ENCODE data around the gene ABHD1. TPM values are rescaled to one million over a fixed set of nuclear protein-coding genes. Genes with fewer than 3 reads are reported as not detected.

ABHD1 gene
- total and polyA plus RNA-seq, 3 donors from 2014 or later: 37.3 to 141 (median 76.4) TPM

- WGBS, 2 donors: 84 to 86% methylated on average over 5 to 6 of the region's 6 CpGs
- Histone ChIP-seq H3K9me3 (no peaks in the 10 kb centered on the region), H3K36me3 (ENCODE audit: low read depth, missing control alignments) (no peaks in the 10 kb centered on the region), H3K4me1 (peaks cover 19% of the 10 kb centered on the region), H3K27me3 (no peaks in the 10 kb centered on the region), H3K27ac (no peak overlapping the region), H3K4me3 (no peak overlapping the region)
- no peak for DNase-seq
- intact Hi-C loops (cut with DNase I; ENCODE audit: low total_unique reads): no loop called here
- TF ChIP-seq POLR2A (IDR thresholded peaks at IDR 0.05): no peak
- TF ChIP-seq, protein P1, sequence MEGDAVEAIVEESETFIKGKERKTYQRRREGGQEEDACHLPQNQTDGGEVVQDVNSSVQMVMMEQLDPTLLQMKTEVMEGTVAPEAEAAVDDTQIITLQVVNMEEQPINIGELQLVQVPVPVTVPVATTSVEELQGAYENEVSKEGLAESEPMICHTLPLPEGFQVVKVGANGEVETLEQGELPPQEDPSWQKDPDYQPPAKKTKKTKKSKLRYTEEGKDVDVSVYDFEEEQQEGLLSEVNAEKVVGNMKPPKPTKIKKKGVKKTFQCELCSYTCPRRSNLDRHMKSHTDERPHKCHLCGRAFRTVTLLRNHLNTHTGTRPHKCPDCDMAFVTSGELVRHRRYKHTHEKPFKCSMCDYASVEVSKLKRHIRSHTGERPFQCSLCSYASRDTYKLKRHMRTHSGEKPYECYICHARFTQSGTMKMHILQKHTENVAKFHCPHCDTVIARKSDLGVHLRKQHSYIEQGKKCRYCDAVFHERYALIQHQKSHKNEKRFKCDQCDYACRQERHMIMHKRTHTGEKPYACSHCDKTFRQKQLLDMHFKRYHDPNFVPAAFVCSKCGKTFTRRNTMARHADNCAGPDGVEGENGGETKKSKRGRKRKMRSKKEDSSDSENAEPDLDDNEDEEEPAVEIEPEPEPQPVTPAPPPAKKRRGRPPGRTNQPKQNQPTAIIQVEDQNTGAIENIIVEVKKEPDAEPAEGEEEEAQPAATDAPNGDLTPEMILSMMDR (IDR thresholded peaks at IDR 0.05): no peak
These were observed 34.9 kb downstream of the ABHD1 start for GRCh38 chr2:27158468-27158867.

DNA sequence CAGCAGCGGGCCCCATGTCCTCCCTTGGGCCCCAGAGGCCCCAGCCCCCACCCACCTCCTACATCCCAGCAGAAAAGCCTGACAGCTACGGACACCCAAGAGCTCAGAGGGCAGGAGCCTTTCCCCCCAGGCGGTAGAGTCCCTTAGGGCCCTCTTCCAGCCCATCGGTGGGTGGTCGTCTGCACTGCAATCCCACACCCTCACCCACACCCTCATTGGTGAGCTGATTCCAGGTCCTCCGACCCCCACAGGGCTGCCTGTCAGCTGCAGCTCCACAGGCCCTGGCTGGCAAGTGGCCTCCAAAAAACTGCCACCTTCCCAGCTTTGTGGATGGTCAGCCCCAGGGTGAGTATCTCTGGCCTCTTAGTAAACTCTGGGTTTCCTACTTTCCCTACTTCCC lies 35.7 kb downstream of the ABHD1 start:
- H3K4me3 ChIP-seq: no peak overlapping the region
- no peak for TF ChIP-seq POLR2A (IDR thresholded peaks at IDR 0.05)
- TF ChIP-seq, protein P1 (IDR thresholded peaks at IDR 0.05): no peak
- no peak for DNase-seq
- H3K4me1 ChIP-seq: peaks cover 18% of the 10 kb centered on the region
- WGBS, 2 donors: 50 to 65% methylated on average over 2 to 6 of the region's 6 CpGs
- intact Hi-C loops (cut with DNase I; ENCODE audit: low total_unique reads): no loop called here
- H3K27me3 ChIP-seq: no peaks in the 10 kb centered on the region
- no peak overlapping the region for H3K27ac ChIP-seq
- no peaks in the 10 kb centered on the region for H3K36me3 ChIP-seq (ENCODE audit: low read depth, missing control alignments)
- H3K9me3 ChIP-seq: no peaks in the 10 kb centered on the region

DNA sequence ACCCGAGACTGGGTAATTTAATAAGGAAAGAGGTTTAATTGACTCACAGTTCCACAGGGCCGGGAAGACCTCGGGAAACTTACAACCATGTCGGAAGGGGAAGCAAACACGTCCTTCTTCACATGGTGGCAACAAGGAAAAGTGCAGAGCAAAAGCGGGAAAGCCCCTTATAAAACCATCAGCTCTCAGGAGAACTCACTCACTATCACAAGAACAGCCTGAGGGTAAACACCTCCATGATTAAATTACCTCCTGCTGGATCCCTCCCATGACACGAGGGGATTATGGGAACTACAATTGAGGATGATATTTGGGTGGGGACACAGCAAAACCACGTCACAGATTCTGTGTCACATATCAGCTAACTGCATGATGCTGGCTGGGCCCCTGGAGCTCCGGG lies 36.6 kb downstream of the ABHD1 start:
- DNase-seq: no peak

GRCh38 chr2:27162151-27163121 lies 38.8 kb downstream of the ABHD1 start:
- WGBS, 2 donors: 77 to 81% methylated on average over 15 of the region's 15 CpGs
- intact Hi-C loops (cut with DNase I; ENCODE audit: low total_unique reads): no loop called here

More for the DNA sequence above, 36.6 kb downstream of the ABHD1 start:
- TF ChIP-seq POLR2A (IDR thresholded peaks at IDR 0.05): no peak
- TF ChIP-seq, protein P1 (IDR thresholded peaks at IDR 0.05): no peak
- Histone ChIP-seq H3K27me3 (no peaks in the 10 kb centered on the region), H3K27ac (no peak overlapping the region), H3K4me1 (peaks cover 9% of the 10 kb centered on the region), H3K36me3 (ENCODE audit: low read depth, missing control alignments) (no peaks in the 10 kb centered on the region), H3K9me3 (no peaks in the 10 kb centered on the region), H3K4me3 (no peak overlapping the region)
- WGBS, 2 donors: 86 to 90% methylated on average over 9 of the region's 9 CpGs
- intact Hi-C loops (cut with DNase I; ENCODE audit: low total_unique reads): no loop called here

More at GRCh38 chr2:27162151-27163121, 38.8 kb downstream of the ABHD1 start:
- TF ChIP-seq POLR2A (IDR thresholded peaks at IDR 0.05): no peak
- TF ChIP-seq, protein P1 (IDR thresholded peaks at IDR 0.05): no peak
- Histone ChIP-seq H3K27me3 (no peaks in the 10 kb centered on the region), H3K4me3 (no peak overlapping the region), H3K36me3 (ENCODE audit: low read depth, missing control alignments) (no peaks in the 10 kb centered on the region), H3K9me3 (no peaks in the 10 kb centered on the region), H3K27ac (no peak overlapping the region), H3K4me1 (peaks cover 6% of the 10 kb centered on the region)
- no peak for DNase-seq
